GM18870 (cell line): ENCODE data around the gene TLX3.
"Not testable (repeated sequence)": the region's sequence is repeated elsewhere in the genome, so short reads cannot be mapped to it uniquely, and the experiment has no call there.

Experiments used
- ATAC-seq: cut with Tn5 transposase; IDR thresholded peaks from one replicate; pipeline ENCODE4 v1.9.1; 2021; ENCODE audit warnings: moderate library complexity; ENCODE audit not compliant: unreplicated experiment

The TLX3 gene

DNA sequence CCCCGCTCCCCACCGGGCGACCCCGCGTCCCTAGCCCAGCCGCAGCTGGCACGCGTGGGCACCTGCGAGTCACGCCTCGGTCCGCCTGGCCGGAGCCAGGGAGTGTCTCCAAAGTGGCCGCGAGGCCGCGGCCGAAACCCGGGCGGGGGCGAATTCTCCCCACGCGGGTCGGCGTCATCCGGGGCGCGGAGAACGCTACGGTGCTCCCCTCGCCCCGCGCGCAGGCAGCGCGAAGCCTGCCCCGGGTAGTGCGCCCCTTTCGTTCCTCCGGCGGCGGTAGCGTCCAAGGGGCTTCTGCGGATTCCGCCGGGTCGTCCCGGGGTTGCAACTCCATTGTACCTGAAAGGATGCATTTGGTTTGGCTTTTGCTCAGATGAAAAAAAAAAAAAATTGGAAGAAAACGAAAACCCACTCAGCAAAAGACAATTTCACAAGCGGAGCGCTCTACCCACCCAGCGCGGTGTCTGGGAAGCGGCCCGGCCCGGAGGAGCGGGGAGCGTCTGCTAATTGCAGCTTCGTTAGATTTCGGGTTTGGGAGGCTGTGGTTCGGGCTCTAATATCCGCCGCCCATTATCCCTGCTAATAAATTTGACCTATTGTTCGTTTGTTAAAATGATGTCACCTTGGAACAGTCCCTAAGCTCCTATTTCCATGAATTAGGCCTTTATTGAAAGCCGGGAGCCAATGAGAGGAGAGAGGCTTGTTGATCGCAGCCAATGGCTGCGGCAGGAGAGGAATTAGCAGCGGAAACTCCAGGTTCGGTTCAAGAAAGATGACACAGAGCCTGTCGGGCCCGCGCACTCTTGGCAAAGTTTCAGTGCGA is at the start of gene TLX3:
TLX3 (plus strand) TSS at position 796 of the 823 bp plus-strand sequence. CDS start 118 bp downstream, outside the sequence.
- ATAC-seq, result no peak

- no peak for ATAC-seq
Measured at GRCh38 chr5:171261361-171261760, 47.7 kb upstream of the TLX3 start.

- ATAC-seq, result no peak
Measured at GRCh38 chr5:171261904-171262303, 47.1 kb upstream of the TLX3 start.

- ATAC-seq, result no peak
Measured at GRCh38 chr5:171263181-171263580, 45.9 kb upstream of the TLX3 start.

- ATAC-seq, result no peak
Measured at GRCh38 chr5:171264843-171265242, 44.2 kb upstream of the TLX3 start.

- ATAC-seq, result no peak
Measured at GRCh38 chr5:171268700-171269620, 40.1 kb upstream of the TLX3 start.

GRCh38 chr5:171269717-171270116 is 39.3 kb upstream of the TLX3 start:
- ATAC-seq, result no peak

- ATAC-seq, result no peak
Measured at GRCh38 chr5:171270136-171270535, 38.9 kb upstream of the TLX3 start.

DNA sequence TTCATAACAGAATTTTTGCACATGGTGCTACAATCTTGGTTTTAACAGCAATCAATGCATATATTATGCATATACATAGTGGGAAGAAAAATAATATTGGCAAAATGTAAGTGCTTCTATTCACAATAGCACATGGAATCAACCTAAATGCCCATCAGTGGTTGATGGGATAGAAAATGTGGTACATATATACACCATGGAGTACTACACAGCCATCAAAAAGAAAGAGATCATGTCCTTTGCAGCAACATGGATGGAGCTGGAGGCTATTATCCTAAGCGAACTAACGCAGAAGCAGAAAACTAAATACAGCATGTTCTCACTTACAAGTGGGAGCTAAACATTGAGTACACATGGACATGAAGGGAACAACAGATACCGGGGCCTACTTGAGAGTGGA is 37.2 kb upstream of the TLX3 start:
- ATAC-seq, result no peak

- no peak for ATAC-seq
Measured at GRCh38 chr5:171272996-171273970, 35.8 kb upstream of the TLX3 start.

GRCh38 chr5:171275841-171276544 is 33.1 kb upstream of the TLX3 start:
- ATAC-seq, result no peak

DNA sequence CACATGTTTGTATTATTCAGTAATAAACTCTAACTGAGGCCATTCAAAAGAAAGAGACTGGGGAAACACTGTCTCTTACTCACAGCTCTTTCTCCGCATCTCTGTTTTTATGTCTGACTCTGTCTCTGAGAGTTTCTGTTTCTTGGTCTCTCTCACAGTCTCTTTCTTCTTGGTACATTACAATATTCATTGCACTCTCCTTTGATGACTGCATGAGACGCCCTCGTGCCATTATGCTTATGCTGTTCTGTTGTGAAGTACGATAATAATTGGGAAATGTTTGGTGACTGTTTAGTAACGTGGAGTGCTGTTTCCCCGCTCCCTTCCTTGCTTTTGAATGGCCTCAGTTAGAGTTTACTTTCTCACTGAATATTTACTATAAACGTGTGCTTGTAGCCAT is 25.3 kb upstream of the TLX3 start:
- no peak for ATAC-seq

DNA sequence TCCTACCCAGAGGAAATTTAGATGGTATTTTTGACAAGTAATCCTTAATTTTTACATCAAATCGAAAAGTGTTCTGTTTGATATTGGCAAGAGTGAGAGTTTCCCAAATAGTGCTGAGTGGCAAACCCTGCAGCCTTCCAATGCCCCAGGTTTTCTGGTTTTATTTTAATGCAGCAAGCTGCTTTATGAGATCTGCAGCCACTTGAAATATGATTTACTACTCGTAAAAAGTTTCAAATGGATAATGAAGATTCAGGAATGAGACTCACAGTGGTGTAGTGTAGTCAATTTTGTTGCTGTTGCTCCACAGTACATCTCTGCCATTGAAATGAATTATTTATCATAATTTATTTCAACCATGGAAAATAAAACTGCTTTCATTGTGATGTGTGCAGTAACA is 23.6 kb upstream of the TLX3 start:
- ATAC-seq, result no peak

GRCh38 chr5:171288066-171288465 is 21.0 kb upstream of the TLX3 start:
- ATAC-seq, result no peak

- no peak for ATAC-seq
Measured at GRCh38 chr5:171291371-171291770, 17.7 kb upstream of the TLX3 start.

DNA sequence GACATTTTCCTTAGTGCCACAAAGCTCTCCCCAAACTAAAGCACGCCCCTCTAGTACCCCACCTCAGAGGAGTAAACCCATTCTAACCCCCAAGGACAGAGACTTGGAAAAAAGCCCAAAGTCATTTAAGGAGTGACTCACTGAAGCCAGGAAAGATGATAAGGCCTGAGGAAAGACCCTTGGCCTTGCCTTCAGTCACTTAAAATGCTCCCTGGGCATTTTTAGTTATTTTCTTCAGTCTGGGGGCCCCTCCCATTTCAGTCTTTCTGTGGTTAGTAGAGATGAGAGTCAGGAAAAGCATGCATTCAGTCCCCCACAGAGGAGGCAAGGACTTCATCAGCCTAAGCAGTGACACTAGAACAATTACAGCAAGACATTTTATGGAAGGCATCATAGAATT is 13.7 kb upstream of the TLX3 start:
- no peak for ATAC-seq

- ATAC-seq, result no peak
Measured at GRCh38 chr5:171295801-171296200, 13.2 kb upstream of the TLX3 start.

GRCh38 chr5:171297941-171298340 is 11.1 kb upstream of the TLX3 start:
- ATAC-seq, result not testable (repeated sequence)

GRCh38 chr5:171299228-171299627 is 9.8 kb upstream of the TLX3 start:
- ATAC-seq, result no peak

GRCh38 chr5:171299851-171300250 is 9.2 kb upstream of the TLX3 start:
- no peak for ATAC-seq
